ENCODE results near the gene ZNRF2.

DNA sequence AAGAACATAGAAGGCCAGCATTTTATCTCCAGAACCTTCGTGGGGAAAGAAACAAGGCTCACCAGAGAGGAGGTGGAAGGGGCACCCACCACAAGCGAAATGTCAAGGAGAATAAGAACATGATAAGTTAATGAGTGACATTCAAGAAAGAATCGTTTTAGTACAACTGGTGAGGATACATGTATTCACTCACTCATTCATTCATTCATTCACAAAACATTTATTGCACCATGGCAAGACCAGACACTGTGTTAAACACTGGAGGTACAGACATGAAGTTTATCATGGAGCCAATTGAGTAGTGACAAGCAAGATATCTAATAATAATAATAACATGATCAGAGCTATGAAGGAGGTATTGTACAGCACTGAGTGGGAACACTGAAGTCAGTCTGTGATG lies 1.7 kb upstream of the ZNRF2 start:
- TF ChIP-seq, protein P1, sequence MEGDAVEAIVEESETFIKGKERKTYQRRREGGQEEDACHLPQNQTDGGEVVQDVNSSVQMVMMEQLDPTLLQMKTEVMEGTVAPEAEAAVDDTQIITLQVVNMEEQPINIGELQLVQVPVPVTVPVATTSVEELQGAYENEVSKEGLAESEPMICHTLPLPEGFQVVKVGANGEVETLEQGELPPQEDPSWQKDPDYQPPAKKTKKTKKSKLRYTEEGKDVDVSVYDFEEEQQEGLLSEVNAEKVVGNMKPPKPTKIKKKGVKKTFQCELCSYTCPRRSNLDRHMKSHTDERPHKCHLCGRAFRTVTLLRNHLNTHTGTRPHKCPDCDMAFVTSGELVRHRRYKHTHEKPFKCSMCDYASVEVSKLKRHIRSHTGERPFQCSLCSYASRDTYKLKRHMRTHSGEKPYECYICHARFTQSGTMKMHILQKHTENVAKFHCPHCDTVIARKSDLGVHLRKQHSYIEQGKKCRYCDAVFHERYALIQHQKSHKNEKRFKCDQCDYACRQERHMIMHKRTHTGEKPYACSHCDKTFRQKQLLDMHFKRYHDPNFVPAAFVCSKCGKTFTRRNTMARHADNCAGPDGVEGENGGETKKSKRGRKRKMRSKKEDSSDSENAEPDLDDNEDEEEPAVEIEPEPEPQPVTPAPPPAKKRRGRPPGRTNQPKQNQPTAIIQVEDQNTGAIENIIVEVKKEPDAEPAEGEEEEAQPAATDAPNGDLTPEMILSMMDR (IDR thresholded peaks at IDR 0.05) = no peak
- TF ChIP-seq POLR2A (IDR thresholded peaks at IDR 0.05) (no peak), EP300 (IDR thresholded peaks at IDR 0.05) (no peak)

Measured in ovary (tissue), 3 donors.